Endometrial microvascular endothelial cells (primary cell): ENCODE results near the gene SPAG17. TPM values are rescaled to one million over a fixed set of nuclear protein-coding genes. Genes with fewer than 3 reads are reported as not detected.
"Not testable (repeated sequence)": the region's sequence is repeated elsewhere in the genome, so short reads cannot be mapped to it uniquely, and the experiment has no call there.

Source experiments
- in situ Hi-C: cut with HindIII; loops from 2 replicates; pipeline ENCODE4 v1.10.0; 2017; ENCODE audit warnings: low sequenced_read_pairs, low pct_unique_long_range_greater_than_20kb; ENCODE audit errors: inconsistent ontology term
- total RNA-seq: library from RNA; depleted of rRNA; stranded (reverse); fragments of >200 nt; gene quantifications from one replicate; pipeline ENCODE4 v1.2.3, GENCODE V29; 2015; ENCODE audit errors: inconsistent ontology term

Gene SPAG17
- total RNA-seq, 1 donor from 2014 or later = not detected

DNA sequence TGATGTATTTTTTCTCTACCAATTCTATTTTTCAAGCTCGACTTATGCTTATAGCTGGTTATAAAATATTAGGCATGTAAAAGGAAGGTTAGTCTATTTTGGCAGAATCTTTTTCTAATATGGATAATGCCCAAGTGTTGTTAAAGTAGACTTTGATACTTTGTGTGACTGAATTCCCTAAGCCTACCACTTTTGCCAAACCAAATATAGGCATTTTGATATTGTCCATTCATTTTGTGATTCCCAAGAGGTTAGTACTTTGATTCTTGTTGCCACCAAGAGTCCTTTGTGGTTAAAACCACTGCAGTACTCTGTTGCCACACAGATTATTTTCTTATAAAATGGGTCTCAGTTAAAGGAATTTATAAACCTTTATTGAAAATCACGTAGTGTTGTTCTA is 251.3 kb downstream of the SPAG17 start:
- in situ Hi-C loops = no loop called here

DNA sequence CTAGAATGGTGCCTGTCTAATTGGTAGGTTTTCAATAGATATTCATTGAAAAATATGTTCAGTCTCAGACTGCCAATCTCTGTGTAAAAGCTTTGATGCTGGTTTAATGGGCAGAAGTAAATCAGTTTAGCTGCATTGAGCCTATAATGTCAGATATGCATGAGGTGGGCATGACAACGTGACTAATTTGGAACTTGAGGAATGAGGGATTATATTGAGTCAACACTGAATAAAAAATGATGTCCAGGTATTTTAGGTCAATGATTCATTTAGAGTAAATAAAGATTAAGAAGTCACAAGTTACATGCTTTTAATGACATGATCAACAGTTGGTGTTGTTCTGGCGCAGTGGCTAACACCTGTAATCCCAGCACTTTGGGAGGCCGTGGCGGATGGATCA is 252.5 kb downstream of the SPAG17 start:
- in situ Hi-C loops = no loop called here

DNA sequence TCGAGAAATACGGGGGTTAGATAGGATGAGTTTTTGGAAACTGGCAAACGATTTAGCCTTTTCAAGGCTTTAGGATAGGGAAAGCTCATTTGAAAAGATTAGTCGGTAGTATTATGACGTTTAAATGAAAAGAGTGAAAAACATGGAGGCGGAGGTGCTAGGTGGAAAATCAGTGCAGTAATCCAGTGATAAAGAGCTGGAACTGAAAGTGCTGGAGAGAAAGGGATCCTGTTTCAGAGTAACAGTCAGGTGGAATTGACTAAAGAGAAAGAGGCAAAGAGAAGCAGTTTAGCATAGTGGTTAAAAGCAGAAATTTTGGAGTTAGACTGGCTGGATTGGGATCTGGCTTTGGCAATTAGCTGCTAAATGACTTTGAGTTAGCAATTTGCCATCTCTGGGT is 254.5 kb downstream of the SPAG17 start:
- in situ Hi-C loops = no loop called here

DNA sequence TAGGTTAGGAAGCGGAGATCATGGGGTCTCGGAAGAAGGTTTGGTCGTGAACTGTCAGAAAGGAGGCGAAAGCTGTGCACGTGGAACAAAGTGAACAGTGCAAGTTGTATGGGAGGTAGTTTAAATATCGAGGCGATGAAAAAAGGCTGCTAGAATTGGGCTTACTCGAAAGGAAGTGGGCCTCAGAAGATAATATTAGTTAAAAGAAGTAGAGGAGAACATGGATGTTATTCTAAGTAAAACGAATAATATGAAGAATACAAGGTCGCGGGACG is 254.9 kb downstream of the SPAG17 start:
- in situ Hi-C loops = no loop called here

DNA sequence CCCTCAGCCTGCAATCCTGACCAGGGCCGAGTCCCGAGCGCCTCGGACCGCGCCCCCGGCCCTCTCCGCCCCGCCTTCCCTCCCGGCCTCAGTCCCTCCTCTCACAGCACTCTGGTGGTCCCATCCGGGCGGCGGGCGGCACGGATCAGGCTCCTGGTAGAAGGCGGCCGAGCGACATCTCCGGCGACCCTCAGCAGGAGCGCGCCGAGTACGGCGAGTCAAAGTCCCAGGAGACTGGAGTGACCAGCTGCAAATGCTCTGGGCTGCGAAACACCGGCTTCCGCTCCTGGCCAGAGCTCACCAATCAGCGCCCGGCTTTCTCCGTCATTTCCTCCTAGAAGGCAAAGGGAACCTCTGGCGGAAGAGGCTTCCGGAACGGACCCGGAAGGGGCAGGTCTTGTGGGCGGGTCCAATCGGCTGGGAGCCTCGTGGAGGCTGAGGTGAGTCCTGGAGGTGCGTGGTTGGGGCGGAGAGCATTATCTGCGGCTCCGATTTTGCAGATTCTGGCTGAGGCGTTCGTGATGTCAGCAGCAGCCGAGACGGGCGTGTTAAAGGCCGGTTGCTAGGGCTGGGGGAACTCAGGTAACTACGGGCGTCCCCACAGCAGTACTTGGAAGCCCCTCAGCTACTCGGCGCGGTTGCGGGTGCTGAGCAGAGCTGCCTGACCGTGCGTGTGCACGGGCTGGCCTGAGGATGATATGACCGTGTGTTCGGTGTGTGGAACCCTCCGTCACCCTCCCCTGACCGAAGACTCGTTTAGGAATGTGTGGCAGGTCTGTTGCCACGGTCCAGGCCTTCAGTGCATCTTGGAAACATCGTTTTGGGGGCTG is 255.5 kb downstream of the SPAG17 start, which contains the start of the genes GDAP2 and WDR3:
Gene GDAP2, minus strand, starts transcription at position 279 of the 830 bp plus-strand sequence. CDS start 9,264 bp downstream, outside the sequence.
Gene WDR3, plus strand, starts transcription at position 397 of the 830 bp plus-strand sequence. CDS start 3,581 bp downstream, outside the sequence.
- in situ Hi-C loops = no loop called here

DNA sequence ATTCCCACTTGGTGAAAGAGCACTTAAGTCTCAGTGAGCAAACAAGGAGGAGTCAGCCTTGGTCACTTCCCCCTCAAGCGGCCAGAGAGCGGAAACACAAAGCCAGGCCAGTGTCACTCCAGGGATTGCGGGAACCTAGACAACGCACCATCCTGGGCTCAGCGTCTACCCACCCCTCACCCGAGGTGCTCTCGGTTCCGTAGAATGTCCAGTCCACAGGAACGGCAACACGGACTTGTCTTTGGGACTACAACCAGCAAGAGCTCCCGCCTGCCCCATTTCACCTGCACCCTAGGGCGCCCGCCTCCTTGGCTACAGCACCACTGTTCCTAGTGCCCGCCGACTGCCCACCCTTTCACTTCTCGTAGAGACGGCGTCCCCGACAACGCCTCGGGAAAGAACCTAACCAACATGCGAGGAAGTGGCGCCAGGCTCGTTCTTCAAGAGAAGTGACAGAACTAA is 256.1 kb downstream of the SPAG17 start:
- in situ Hi-C loops = no loop called here

DNA sequence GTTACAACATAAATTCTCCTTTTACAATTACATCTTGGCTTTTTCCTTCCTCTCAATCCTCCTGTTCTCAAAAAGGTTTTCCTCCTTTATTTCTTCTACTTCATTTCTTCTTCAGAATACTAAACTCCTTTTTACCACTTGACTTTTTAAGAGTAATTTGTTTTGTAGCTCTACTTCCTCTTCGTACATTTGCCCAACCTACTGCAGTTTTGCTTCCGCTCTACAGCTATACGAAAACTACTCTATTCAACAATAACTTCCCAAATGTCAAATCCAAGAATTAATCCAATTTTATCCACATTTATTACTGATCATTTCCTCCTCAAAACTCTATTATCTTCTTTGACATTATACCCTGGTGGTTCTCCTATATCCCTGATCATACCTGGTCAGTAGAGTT is 259.0 kb downstream of the SPAG17 start:
- in situ Hi-C loops = no loop called here

DNA sequence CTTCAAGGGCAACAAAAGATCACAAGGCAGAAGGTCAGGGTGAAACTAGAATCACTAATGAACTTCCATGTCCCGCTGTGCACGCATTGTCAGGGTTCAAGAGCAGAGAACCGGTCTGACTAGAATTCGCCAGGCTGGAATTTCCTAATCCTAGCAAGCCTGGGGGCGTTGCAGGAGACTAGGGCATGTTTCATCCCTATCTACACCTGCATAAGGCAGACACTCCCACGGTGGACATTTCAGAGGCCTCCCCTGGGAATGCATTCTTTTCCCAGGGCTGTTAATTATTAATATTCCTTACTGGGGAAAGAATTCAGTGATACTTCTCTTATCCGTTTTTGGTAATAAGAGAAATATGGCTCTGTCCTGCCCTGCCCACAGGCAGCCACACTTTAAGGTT is 262.3 kb downstream of the SPAG17 start:
- in situ Hi-C loops = not testable (repeated sequence)

DNA sequence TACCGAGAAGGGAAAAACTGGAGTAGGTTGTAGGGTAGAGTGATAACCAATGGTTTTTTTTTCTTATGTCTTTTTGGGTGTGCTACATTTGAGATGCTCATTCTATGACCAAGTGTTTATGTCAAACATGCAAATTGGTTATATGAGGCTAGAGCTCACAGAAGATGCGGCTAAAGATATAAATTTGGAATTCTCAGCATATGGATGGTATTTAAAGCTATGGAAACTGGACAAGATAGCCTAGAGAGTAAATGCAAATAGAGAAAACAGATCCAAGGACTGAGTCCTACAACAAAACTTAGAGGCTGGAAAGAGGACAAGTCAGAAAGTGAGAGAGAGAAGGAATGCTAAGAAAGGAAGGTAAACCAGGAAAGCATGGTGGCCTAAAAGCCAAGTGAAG is 263.0 kb downstream of the SPAG17 start:
- in situ Hi-C loops = no loop called here

DNA sequence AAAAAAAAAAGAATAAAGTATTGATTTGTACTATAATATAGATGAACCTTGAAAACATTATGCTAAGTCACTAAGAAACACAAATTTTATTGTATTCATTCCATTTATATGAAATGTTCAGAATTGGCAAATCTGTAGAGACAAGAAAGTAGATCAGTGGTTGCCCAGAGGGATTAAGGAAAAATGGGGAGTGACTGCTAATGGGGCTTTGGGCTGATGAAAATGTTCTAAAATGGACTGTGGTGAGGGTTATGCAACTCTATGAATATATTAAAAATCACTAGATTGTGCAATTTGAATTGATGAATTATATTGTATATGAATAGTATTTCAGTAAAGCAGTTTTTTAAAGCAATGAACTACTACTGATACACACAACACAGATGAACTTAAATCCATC is 265.7 kb downstream of the SPAG17 start:
- in situ Hi-C loops = no loop called here

DNA sequence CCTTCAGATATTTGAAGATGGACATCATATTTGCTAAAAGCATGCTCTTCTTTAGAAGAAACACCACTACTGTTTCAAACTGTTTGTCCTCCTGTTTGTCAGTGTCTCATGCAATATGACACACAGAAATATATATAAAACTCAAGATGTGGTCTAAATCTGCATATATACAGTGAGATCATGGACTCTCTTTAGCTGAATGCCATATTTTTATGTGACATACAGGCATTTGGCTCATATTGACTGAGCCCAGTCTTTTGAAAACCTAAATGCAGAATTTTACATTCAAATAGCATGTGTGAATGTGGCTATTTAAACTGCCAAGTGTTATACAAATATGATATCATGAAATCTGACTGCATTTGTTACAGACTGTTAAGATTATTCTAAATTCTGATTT is 274.0 kb downstream of the SPAG17 start:
- in situ Hi-C loops = no loop called here

DNA sequence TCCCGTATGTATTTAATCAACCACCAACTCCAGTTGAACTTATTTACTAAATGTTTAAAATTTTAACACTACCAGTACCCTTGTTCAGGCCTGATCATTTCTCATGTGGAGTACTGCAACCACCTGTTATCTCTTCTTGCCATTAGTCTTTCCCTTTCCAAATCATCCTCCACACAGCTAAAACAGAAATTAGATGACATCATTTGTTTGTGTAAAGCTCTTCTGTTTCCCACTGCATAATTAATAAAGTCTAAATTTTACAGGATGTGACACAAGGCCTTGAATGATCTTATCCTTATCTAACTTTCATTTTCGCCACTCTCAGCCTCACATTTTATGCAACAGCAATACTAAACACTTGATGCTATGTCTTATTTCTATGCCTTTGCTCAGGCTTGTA is 280.0 kb downstream of the SPAG17 start:
- in situ Hi-C loops = no loop called here

DNA sequence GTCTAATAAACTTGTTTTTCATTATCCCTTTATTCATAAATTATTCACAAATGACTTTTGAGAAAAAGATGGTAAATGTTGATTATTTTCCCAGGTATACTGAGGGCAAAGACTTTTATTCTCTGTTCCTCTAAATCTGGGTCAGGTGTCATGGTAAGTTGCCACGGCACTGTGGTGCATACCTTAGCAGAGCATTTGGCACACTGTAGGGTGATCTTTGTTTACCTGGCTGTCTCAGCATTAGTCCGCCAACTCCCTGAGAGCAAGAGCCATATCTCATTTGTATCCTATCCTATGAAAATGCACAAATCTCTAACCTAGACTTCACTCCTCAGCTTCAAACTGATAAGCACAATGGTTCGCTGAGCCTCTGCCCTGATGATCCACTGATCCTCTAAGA is 280.5 kb downstream of the SPAG17 start:
- in situ Hi-C loops = no loop called here
